HG03354 (cell line): Measurements from ENCODE around the gene JAZF1.

Experiments
- ATAC-seq: cut with Tn5 transposase; IDR thresholded peaks from one replicate; pipeline ENCODE4 v1.9.1; 2021; ENCODE audit warnings: mild to moderate bottlenecking; ENCODE audit not compliant: unreplicated experiment, poor library complexity, severe bottlenecking

JAZF1 gene

GRCh38 chr7:28112883-28113540, 67.6 kb downstream of the JAZF1 start:
- no peak for ATAC-seq

- ATAC-seq = no peak
Measured at GRCh38 chr7:28112467-28112866, 68.1 kb downstream of the JAZF1 start.

GRCh38 chr7:28112012-28112411, 68.6 kb downstream of the JAZF1 start:
- no peak for ATAC-seq

- no peak for ATAC-seq
Measured at GRCh38 chr7:28110427-28111012, 70.1 kb downstream of the JAZF1 start.

- ATAC-seq = no peak
Measured at GRCh38 chr7:28108747-28109146, 71.8 kb downstream of the JAZF1 start.

GRCh38 chr7:28107960-28108359, 72.6 kb downstream of the JAZF1 start:
- ATAC-seq = no peak

GRCh38 chr7:28106321-28106829, 74.2 kb downstream of the JAZF1 start:
- ATAC-seq = no peak

GRCh38 chr7:28105234-28105633, 75.4 kb downstream of the JAZF1 start:
- no peak for ATAC-seq

GRCh38 chr7:28104811-28105210, 75.8 kb downstream of the JAZF1 start:
- ATAC-seq = no peak

GRCh38 chr7:28104041-28104541, 76.5 kb downstream of the JAZF1 start:
- no peak for ATAC-seq

GRCh38 chr7:28102797-28103196, 77.8 kb downstream of the JAZF1 start:
- no peak for ATAC-seq

GRCh38 chr7:28096713-28097112, 83.9 kb downstream of the JAZF1 start:
- peak; percentile 52 for ATAC-seq

GRCh38 chr7:28095231-28095630, 85.4 kb downstream of the JAZF1 start:
- no peak for ATAC-seq

GRCh38 chr7:28093623-28094232, 86.9 kb downstream of the JAZF1 start:
- ATAC-seq = no peak

GRCh38 chr7:28091190-28091589, 89.4 kb downstream of the JAZF1 start:
- no peak for ATAC-seq

- no peak for ATAC-seq
Measured at GRCh38 chr7:28088901-28089714, 91.5 kb downstream of the JAZF1 start.

- ATAC-seq = no peak
Measured at GRCh38 chr7:28088032-28088431, 92.6 kb downstream of the JAZF1 start.

- ATAC-seq = no peak
Measured at GRCh38 chr7:28086198-28086597, 94.4 kb downstream of the JAZF1 start.

- no peak for ATAC-seq
Measured at GRCh38 chr7:28083998-28084985, 96.3 kb downstream of the JAZF1 start.
